Esophagus muscularis mucosa (tissue), 4 donors: ENCODE results near the gene AP3S2. TPM values are rescaled to one million over a fixed set of nuclear protein-coding genes. Genes with fewer than 3 reads are reported as not detected.
"Not testable (repeated sequence)": the region's sequence is repeated elsewhere in the genome, so short reads cannot be mapped to it uniquely, and the experiment has no call there.

Experiments used
- DNase-seq: peaks from one replicate; pipeline ENCODE4 v3.0.0-alpha.2; 2017; ENCODE audit errors: extremely low spot score
- H3K27ac ChIP-seq, 4 donors: fragments of 200-600 bp; sonication (generic); replicated peaks in 1 of 4; 1 replicate in 3 of 4; 2 replicates in 1 of 4; pipeline ENCODE4 v1.5.1; 2016 to 2019; ENCODE audit warnings: mild to moderate bottlenecking in 1 of 4
- H3K27me3 ChIP-seq, 4 donors: fragments of 200-600 bp; sonication (generic); one replicate each; pipeline versions ENCODE4 v1.5.1 to v1.6.0; 2016 to 2019
- H3K36me3 ChIP-seq, 4 donors: fragments of 200-600 bp; sonication (generic); one replicate each; pipeline ENCODE4 v1.5.1; 2016 to 2019
- H3K4me1 ChIP-seq, 4 donors: fragments of 200-600 bp; sonication (generic); one replicate each; pipeline ENCODE4 v1.5.1; 2016 to 2019
- H3K4me3 ChIP-seq, 4 donors: fragments of 200-600 bp; sonication (generic); 1 replicate in 2 of 4; 2 replicates in 2 of 4; pipeline ENCODE4 v1.5.1; 2016 to 2019; ENCODE audit warnings: mild to moderate bottlenecking in 4 of 4, moderate library complexity in 1 of 4
- H3K9me3 ChIP-seq, 4 donors: fragments of 200-600 bp; sonication (generic); 1 replicate in 3 of 4; 2 replicates in 1 of 4; pipeline ENCODE4 v1.5.1; 2016 to 2019
- CTCF ChIP-seq, 3 experiments: fragments of 200-600 bp in 2 of 3; fragments of 450-650 bp in 1 of 3; sonication (generic) in 2 of 3; IDR thresholded peaks; one replicate each; pipeline ENCODE4 v1.5.1; 2017 to 2019; ENCODE audit warnings: antibody characterized with exemption in 3 of 3, mild to moderate bottlenecking in 2 of 3, moderate library complexity in 1 of 3
- EP300 ChIP-seq: sonication (generic); formaldehyde crosslinking; IDR thresholded peaks from one replicate; pipeline ENCODE4 v1.6.1; 2017; ENCODE audit warnings: antibody characterized with exemption
- POLR2A ChIP-seq: fragments of 450-650 bp; IDR thresholded peaks from one replicate; pipeline ENCODE4 v1.6.1; 2017; ENCODE audit warnings: antibody characterized with exemption, moderate library complexity, mild to moderate bottlenecking, low read depth
- POLR2AphosphoS5 ChIP-seq, 2 donors: sonication (generic); formaldehyde crosslinking; IDR thresholded peaks; one replicate each; pipeline ENCODE4 v1.6.1; 2017; ENCODE audit warnings: antibody characterized with exemption in 2 of 2
- WGBS: methylation state at CpG from one replicate; pipeline ENCODE4 v1.1.5; 2018; 5-methylcytosine and 5-hydroxymethylcytosine counted together
- intact Hi-C: fragments of 100-400 bp; cut with DNase I; formaldehyde crosslinking; loops from one replicate; pipeline ENCODE4 v1.15.1; 2023
- total RNA-seq, 4 donors: library from RNA; depleted of rRNA; stranded (reverse); fragments of >200 nt; gene quantifications; one replicate each; pipeline versions ENCODE4 v1.1.0 to v1.2.1, GENCODE V29; 2016

Gene AP3S2
- total RNA-seq, 4 donors from 2014 or later: 26.8 to 43.2 (median 37.3) TPM

GRCh38 chr15:89784686-89784960 is 109.2 kb downstream of the AP3S2 start:
- DNase-seq: no peak
- no peak overlapping the region for H3K4me3 ChIP-seq
- intact Hi-C loops: no loop called here
- TF ChIP-seq CTCF (IDR thresholded peaks at IDR 0.05) (no peak), POLR2A (no peak), EP300 (no peak), POLR2AphosphoS5 (IDR thresholded peaks at IDR 0.05) (no peak)
- peaks cover 0 to 14% (median 5%) of the 10 kb centered on the region in 4 donors for H3K9me3 ChIP-seq
- WGBS: 77% methylated on average over 4 of the region's 7 CpGs
- H3K4me1 ChIP-seq: no peaks in the 10 kb centered on the region
- H3K27me3 ChIP-seq: no peaks in the 10 kb centered on the region
- H3K36me3 ChIP-seq: no peaks in the 10 kb centered on the region
- H3K27ac ChIP-seq: no peak overlapping the region

DNA sequence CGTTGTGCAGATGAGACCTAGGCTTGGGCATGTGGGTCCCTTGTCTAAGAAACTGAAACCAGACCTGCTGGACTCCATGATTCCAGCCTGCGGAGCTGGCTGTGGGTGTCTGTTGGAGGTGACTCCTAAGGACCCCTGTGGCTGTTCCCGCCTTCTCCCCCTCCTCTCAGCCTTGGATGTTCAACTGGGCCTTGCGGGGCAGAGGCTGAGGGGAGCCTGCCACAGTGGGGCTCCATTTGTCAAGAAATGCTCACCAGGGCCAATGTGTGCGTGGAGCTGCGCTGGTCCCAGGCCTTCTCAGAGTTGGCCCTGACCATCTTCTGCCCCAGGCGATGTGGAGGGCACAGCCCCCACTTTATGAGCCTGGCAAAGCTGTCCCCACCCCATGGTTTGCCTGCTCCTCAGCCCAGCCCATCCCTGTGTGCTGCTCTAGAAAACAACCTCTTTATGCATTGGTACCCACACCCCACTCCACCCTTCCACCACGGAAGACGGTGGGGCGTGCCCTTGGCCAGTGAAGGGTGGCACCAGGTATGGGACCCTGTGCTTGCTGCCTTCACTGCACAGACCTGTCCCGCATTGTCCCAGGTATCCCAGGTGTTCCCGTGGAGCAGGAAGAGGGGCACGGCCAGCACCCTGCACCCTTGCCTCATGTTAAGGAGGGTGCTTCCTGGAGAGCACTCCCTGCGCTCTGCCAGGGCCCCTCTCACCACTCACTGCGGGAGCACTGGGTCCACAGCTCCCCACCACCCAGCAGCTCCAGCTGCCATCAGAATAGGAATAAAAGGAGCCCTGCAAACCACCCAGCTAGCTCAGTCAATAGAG is 109.7 kb downstream of the AP3S2 start:
- intact Hi-C loops: no loop called here
- TF ChIP-seq CTCF (IDR thresholded peaks at IDR 0.05): no peak
- TF ChIP-seq POLR2AphosphoS5 (IDR thresholded peaks at IDR 0.05): no peak
- TF ChIP-seq POLR2A: no peak
- TF ChIP-seq EP300: no peak
- no peak overlapping the region for H3K27ac ChIP-seq
- H3K27me3 ChIP-seq: no peaks in the 10 kb centered on the region
- no peaks in the 10 kb centered on the region for H3K36me3 ChIP-seq
- H3K4me3 ChIP-seq: no peak overlapping the region
- H3K9me3 ChIP-seq: peaks cover 0 to 14% (median 5%) of the 10 kb centered on the region in 4 donors
- 90% methylated on average over 12 of the region's 15 CpGs for WGBS
- H3K4me1 ChIP-seq: no peaks in the 10 kb centered on the region
- DNase-seq: no peak

DNA sequence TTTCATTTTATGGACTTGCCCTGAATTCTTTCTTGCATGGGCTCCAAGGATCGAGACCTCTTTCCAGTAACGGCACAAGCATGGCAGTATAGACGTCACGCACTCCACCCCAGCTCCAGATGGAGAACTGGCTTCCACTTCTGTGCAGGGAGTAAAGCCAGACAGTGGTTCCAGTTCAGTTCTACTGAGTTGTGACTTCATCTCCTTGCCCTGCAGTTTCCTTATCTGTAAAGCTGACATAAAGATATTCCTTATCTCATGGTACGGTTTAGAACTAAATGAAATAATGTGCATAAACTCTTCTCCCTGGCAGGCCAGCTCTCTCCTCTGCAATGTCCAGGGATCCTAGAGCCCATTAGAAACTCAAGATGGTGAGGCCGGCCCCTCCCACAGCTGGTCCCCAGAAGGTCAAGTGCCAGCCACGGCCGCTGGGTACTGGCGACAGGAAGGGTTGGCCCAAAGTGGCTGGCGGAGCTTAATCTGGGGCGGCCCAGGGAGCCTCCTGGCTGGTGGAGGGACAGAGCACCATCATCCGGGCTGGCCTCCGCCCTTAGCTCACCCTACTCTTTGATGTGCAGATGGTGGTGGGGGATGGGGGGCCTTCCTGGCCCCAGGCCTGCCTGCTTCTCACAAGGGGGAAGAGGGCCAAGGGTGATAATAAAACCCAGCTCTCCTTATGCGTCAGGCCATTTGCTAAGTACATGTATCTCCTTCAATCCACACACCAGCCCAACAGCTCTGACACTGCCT is 110.5 kb downstream of the AP3S2 start:
- no peaks in the 10 kb centered on the region for H3K27me3 ChIP-seq
- H3K9me3 ChIP-seq: peaks cover 0 to 10% (median 5%) of the 10 kb centered on the region in 4 donors
- H3K36me3 ChIP-seq: no peaks in the 10 kb centered on the region
- H3K4me1 ChIP-seq: no peaks in the 10 kb centered on the region
- no peak overlapping the region for H3K4me3 ChIP-seq
- intact Hi-C loops: no loop called here
- 91% methylated on average over 7 of the region's 14 CpGs for WGBS
- DNase-seq: no peak
- TF ChIP-seq POLR2A: no peak
- TF ChIP-seq EP300: no peak
- no peak for TF ChIP-seq POLR2AphosphoS5 (IDR thresholded peaks at IDR 0.05)
- no peak for TF ChIP-seq CTCF (IDR thresholded peaks at IDR 0.05)
- H3K27ac ChIP-seq: no peak overlapping the region

DNA sequence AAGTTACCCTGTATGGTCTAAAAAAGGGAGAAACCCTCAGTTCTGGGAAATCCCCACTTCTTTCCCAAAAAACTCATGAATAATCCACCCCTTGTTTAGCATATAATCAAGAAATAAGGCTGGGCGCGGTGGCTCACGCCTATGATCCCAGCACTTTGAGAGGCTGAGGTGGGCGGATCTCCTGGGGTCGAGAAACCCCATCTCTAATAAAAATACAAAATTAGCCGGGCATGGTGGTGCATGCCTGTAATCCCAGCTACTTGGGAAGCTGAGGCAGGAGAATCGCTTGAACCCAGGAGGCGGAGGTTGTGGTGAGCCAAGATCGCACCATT is 111.2 kb downstream of the AP3S2 start:
- 91% methylated on average over 9 of the region's 9 CpGs for WGBS
- intact Hi-C loops, H3K4me1 ChIP-seq, H3K27ac ChIP-seq, H3K27me3 ChIP-seq, H3K36me3 ChIP-seq, DNase-seq, H3K9me3 ChIP-seq, H3K4me3 ChIP-seq: not testable (repeated sequence)

DNA sequence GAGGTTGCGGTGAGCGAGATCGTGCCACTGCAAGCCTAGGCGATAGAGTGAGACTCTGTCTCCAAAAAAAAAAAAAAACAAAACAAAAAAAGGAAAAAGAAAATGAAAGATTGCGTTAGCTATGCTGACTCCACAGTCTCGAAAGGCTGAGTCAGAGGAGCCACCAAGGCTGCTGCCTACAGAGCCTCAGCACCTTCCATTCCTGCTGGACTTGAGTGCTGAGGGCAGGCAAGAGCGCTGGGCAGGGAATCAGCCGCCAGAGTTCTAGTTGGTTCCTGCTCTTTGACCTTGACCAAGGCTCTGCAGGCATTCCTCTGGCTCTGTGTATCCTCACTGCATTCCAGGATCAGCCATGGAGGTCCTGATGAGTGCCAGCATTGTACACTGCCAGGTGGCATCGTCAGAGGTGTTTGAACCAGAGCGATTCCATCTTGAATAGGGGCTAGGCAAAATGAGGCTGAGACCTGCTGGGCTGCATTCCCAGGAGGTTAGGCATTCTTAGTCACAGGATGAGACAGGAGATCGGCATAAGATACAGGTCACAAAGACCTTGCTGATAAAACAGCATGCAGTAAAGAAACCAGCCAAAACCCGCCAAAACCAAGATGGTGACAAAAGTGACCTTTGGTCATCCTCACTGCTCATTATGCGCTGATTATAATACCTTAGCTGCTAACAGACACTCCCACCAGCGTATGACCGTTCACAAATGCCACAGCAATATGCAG is 111.7 kb downstream of the AP3S2 start:
- Histone ChIP-seq H3K4me1 (peaks cover 0 to under 1% (median under 1%) of the 10 kb centered on the region in 4 donors), H3K36me3 (no peaks in the 10 kb centered on the region), H3K27ac (no peak overlapping the region), H3K27me3 (no peaks in the 10 kb centered on the region), H3K4me3 (no peak overlapping the region), H3K9me3 (peaks cover 0 to under 1% (median 0%) of the 10 kb centered on the region in 4 donors)
- WGBS: 80% methylated on average over 15 of the region's 15 CpGs
- TF ChIP-seq CTCF (IDR thresholded peaks at IDR 0.05) (no peak), POLR2A (no peak), POLR2AphosphoS5 (IDR thresholded peaks at IDR 0.05) (no peak), EP300 (no peak)
- no peak for DNase-seq
- intact Hi-C loops: no loop called here
